NCI-H146 (cell line): ENCODE results near the gene COL27A1.
A peak's percentile ranks its signal among the peaks of the same experiment; 100 is the strongest.

ENCODE experiments used
- DNase-seq: peaks from one replicate; lab custom pipeline; 2025; lab: John Stamatoyannopoulos, UW

Gene COL27A1

GRCh38 chr9:114272739-114273431 is 117.5 kb downstream of the COL27A1 start:
- DNase-seq: no peak

DNA sequence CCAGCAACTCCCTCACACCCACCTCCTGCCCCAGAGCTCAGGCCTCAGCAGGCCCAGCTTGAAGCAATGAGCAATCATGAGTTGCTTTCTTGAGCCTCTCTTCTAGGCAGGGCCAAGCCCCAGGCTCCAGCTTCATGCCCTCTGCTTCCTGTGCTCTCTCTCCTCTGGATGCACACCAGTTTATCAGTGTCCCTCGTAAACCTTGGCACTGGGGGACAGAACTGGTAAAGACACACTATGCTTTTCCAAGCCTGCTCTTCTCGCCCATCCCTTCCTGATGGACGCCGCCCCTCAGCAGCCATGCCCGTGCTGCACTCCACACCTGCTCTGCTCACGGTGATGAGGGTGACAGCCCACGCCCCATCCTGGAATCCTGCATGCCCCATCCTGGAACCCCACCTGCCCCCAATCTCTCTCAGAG is 118.1 kb downstream of the COL27A1 start:
- no peak for DNase-seq

GRCh38 chr9:114274217-114274616 is 118.9 kb downstream of the COL27A1 start:
- DNase-seq: no peak

DNA sequence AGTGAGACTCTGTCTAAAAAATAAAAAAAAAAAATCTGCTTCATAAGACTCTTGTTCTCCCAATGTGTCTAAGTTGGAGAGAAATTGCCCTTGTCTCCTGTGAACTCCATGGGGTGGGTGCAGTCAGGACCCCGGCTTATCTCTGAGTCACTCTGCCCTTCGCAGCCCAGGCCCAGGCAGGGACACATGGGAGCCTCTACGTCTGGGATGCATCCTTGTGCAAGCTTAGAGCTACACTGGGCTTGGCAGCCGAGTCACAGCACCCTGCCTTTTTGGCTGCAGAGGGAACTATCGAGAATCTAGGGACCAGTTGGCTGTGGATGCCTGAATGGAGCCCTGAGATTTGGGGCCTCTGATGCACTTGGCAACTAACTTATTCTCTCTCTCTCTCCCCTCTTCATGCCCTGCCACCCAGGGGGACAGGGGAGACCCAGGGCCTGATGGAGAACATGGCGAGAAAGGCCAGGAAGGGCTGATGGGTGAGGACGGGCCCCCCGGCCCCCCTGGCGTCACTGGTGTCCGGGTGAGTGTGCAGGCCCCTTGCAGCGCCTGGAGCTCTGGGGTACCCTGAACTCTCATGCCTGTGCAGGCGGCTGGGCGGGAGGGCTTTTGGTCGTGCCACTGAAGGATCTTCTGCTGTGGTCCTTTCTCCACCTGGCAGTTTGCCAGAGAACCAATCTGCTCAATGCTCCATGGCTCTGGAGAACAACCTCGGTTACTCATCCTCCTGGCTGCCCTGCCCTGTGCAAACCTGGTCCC is 120.1 kb downstream of the COL27A1 start:
- no peak for DNase-seq

DNA sequence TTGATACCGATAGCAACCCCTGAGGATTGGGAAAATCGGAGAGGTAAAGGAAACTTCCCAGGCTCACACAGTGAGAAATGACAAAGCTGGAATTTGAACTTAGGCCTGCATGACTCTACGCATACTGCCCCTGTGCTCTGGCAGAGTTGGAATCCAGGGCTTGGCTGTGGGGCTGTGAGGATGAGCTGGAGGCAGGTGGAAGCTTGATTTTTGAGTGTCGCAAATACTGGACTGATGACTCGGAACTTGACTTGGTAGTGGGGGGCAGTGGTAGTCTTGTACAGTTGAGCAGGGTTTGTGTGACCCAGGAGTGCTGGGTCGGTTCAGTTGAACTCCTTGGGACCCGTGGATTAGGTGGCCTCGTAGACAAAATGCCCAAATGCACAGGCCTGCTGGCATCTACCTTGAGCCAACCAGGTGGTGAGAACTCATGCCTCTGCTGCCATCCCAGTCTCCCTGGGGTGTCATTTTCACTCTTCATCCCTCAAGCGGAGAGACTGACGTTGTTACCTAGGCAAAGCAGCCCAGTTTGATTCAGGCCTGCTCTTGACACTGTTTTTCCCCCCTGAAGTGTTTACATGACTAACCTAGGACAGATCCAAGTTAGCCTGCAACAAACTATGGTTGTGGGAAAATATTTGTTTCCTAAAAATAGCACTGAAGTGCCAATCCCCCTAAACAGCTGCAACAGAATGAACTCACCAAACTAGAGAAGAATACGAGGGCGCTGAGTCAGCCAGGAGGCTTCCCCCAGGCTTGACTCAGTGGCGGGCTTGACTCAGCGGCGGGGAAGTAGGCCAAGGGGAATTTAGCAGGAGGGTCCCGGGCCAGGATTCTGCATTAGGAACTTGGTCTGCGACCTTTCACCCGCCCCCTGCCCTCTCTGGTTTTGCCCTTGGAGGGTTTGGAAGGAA is 121.8 kb downstream of the COL27A1 start:
- DNase-seq: no peak

- no peak for DNase-seq
These were observed 123.0 kb downstream of the COL27A1 start for GRCh38 chr9:114278356-114278755.

DNA sequence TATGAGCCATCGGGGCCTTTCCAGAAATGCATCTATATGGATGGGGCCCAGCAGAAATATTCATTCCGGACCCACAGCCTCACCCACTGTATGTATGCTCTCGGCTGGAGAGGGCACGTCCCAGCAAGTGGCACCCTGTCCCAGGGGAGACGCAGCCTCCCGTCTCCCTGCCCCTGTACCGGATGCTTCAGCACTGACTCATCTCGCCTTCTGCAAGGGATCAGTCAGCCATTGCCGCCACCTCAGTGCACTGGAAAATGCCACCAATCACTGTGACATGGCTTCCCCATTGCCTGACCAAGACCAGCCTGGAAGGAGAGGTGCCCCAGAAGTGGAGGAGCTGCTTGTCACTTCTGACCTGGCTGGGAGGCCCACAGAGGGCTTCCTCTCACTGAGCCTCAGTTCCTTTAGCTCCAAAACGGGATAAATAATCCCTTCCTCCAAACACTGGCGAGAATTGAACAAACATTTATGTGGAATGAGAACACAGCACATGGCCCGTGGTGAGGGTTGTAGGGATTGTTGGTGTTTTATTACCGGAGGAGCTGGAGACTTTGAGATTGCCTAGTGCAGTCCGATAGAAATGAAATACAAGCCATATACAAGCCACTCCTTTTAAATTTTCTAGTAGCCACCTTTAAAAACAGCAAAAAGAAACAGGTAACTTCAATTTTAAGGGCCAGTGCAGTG is 123.7 kb downstream of the COL27A1 start:
- DNase-seq: no peak

DNA sequence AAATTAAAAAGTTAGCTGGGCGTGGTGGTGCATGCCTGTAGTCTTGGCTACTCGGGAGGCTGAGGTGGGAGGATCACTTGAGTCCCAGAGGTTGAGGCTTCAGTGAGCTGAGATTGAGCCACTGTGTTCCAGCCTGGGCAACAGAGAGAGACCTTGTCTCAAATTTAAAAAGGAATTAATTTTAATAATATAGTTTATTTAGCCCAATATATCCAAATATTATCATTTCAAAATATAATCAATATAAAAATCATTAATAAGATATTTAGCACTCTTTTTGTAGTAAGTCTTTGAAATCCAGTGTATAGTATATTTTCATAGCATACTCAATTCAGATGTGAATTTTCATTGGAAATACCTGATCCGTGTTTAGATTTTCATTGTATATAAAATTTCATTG is 124.4 kb downstream of the COL27A1 start:
- DNase-seq: no peak

DNA sequence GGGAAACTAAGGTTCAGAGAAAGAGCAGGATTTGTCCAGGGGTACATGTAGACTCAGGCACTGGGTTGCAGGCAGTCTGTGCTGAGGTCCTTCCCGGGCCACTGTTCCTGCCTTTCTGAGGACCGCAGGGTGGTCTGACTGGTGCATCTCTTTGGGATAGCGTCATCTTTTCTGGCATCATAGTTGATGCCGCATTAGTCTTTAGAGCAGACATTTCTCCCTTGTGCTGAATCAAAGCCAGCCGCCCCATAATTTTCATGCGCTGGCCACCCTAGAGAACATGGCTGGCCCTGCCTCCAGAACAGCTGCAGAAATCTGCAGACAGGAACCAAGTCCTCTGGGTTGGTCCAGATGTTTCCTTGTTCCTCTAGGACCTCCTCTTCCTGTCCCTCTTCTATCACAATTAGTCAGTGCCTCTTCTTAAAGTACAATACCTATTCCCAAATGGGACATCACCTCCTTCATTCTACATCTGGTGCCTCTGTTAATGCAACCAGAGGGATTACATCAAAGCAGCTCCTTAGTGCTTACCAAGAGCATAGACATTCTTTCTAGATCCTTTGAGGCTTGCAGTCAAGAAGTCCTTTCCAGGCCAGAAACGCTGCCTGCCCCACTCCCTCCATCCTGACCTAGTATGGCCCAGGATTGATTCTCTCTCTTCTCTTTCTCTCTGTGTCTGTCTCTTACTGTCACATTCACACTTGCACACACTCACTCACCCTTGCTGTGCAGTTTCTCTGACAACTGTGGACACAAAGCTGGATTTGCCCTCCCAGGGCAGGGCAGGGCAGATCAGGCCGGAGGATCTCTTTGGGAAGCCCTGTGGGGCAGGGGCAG is 125.5 kb downstream of the COL27A1 start:
- DNase-seq: no peak

- DNase-seq: no peak
These were observed 126.3 kb downstream of the COL27A1 start for GRCh38 chr9:114281473-114282103.

DNA sequence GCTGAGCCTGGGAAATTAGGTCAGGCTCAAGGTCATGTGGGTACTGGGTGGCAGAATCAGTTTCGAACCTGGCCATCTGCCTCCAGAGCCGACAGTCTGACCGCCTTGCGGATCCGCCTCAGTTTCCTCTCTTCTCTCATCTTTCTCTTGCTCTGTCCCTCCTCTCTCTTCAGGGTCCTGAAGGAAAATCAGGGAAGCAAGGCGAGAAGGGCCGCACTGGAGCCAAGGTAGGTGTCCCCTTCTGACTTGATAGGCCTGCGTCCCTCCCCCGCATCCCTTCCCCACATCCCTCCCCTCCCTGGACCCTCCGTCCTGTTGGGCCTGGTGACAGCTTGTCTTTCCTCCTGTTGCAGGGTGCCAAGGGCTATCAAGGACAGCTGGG is 126.8 kb downstream of the COL27A1 start:
- DNase-seq: no peak

GRCh38 chr9:114282507-114282906 is 127.2 kb downstream of the COL27A1 start:
- DNase-seq: no peak

GRCh38 chr9:114282926-114283325 is 127.6 kb downstream of the COL27A1 start:
- no peak for DNase-seq

GRCh38 chr9:114283551-114284111 is 128.3 kb downstream of the COL27A1 start:
- no peak for DNase-seq

GRCh38 chr9:114284316-114285060 is 129.2 kb downstream of the COL27A1 start:
- DNase-seq: no peak

DNA sequence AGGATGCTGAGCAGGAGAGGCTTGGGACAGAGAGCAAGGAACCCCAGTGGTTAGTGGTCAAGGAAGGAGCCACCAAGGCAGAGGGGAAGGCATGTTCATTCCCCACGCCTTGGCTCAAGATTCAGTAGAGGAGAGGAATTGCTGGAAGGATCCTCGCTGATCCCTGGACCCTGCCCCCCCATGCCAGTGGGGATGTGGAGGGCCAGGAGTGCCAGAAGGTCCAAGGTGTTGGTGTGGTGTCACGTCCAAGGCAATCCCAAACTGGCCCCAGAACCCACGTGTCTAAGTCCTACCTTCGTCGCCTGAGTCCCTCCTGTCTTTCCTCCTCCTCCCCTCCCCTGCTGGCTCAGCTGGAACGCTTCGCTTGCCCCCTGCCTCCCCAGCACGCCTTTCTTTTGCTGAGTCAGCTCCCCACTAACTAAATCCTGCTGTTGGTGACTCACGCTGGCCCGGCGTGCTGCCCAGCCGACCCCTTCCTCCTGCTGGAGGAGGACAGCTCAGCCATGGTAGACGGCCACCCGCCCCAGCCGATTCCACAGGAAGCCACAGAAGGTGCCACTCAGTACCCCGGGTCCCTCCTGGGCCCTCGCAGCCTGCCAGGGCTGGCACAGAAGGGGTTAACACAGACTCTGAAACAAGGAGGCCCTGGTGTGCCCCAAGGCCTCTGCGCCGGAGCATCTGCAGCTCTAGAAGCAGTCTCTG is 130.0 kb downstream of the COL27A1 start:
- no peak for DNase-seq

DNA sequence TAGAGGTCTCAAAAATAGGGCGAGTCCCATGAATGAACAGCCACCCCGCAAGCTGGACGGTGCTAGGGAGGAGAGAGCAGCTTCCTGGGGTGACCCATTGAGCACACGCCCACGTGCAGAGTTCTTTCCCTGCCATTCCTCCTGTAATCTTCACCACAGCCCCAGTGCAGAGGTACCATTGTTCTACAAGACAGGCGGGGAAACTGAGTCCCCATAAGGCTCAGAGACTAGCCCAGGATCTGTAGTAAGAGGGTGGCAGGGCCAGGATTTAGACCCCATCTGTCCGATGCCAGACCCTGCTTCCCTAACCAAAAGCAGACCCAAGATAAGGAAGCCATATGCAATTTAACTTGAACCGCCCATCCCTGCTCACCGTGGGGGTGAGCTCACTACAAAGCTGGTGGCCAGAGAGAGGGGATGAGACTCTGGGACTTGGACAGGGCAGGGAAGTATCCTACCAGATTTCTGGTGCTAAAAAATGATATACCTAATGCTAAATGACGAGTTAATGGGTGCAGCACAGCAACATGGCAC is 130.9 kb downstream of the COL27A1 start:
- no peak for DNase-seq

- peak; percentile 47 for DNase-seq
These were observed 131.8 kb downstream of the COL27A1 start for GRCh38 chr9:114287001-114287762.
